HL-60 (cell line): ENCODE data around the gene DIS3L2.
"Not testable (repeated sequence)": the region's sequence is repeated elsewhere in the genome, so short reads cannot be mapped to it uniquely, and the experiment has no call there.

Experiments
- DNase-seq, 2 experiments: peaks; one replicate each; pipeline ENCODE4 v3.0.0-alpha.2; 2010 to 2020; ENCODE audit warnings: low read depth in 1 of 2, low spot score in 1 of 2
- H3K27ac ChIP-seq: fragments of 250-450 bp; sonication (Bioruptor Pico); replicated peaks from 2 replicates; pipeline ENCODE4 v1.5.1; 2020; ENCODE audit warnings: mild to moderate bottlenecking, moderate library complexity
- H3K27me3 ChIP-seq: fragments of 250-450 bp; sonication (Bioruptor Pico); 2 replicates; pipeline ENCODE4 v1.5.1; 2021; ENCODE audit warnings: mild to moderate bottlenecking, moderate library complexity; ENCODE audit not compliant: insufficient read depth, poor library complexity, severe bottlenecking
- H3K4me3 ChIP-seq: replicated peaks from 2 replicates; pipeline ENCODE4 v1.5.1; 2011; ENCODE audit warnings: mild to moderate bottlenecking, control low read depth, low read length; ENCODE audit not compliant: insufficient read depth
- GABPA ChIP-seq: IDR thresholded peaks from 2 replicates; pipeline ENCODE4 v1.6.1; 2012; ENCODE audit warnings: low read depth
- POLR2AphosphoS5 ChIP-seq: IDR thresholded peaks from 2 replicates; pipeline ENCODE4 v1.6.1; 2012; ENCODE audit warnings: low read depth
- SPI1 ChIP-seq: IDR thresholded peaks from 2 replicates; pipeline ENCODE4 v1.6.1; 2012; ENCODE audit warnings: low read depth, mild to moderate bottlenecking, borderline replicate concordance
- TF ChIP-seq, protein P1 (sequence below): IDR thresholded peaks from one replicate; pipeline ENCODE4 v1.5.1; 2011; ENCODE audit warnings: low read length, control low read depth, inconsistent platforms; ENCODE audit not compliant: insufficient read depth
- TF ChIP-seq, protein P2 (sequence below): IDR thresholded peaks from 2 replicates; pipeline ENCODE4 v1.6.1; 2012; ENCODE audit warnings: low read depth; ENCODE audit not compliant: insufficient replicate concordance

The DIS3L2 gene

DNA sequence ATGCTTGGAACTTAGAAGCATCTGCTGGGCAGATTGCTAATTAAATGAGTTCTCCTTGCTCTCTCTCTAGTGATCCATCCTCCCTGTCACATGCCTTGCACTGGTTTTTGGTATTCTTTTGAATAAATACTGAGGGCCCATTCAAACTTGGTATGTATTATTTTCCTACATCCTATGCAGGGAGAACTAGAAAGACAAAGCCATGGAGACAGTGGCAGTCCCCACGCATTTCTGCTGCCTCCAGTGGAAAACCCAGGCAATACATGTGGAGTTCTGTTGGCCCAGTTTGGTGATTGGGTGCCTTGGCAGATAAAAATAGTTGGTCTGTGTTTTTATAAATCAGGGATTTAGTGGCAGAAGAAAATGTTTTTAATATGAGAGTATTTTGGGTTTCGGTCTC, 68.7 kb downstream of the DIS3L2 start:
- TF ChIP-seq POLR2AphosphoS5: no peak
- TF ChIP-seq GABPA: no peak
- TF ChIP-seq, protein P1, sequence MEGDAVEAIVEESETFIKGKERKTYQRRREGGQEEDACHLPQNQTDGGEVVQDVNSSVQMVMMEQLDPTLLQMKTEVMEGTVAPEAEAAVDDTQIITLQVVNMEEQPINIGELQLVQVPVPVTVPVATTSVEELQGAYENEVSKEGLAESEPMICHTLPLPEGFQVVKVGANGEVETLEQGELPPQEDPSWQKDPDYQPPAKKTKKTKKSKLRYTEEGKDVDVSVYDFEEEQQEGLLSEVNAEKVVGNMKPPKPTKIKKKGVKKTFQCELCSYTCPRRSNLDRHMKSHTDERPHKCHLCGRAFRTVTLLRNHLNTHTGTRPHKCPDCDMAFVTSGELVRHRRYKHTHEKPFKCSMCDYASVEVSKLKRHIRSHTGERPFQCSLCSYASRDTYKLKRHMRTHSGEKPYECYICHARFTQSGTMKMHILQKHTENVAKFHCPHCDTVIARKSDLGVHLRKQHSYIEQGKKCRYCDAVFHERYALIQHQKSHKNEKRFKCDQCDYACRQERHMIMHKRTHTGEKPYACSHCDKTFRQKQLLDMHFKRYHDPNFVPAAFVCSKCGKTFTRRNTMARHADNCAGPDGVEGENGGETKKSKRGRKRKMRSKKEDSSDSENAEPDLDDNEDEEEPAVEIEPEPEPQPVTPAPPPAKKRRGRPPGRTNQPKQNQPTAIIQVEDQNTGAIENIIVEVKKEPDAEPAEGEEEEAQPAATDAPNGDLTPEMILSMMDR: peak; percentile 1
- TF ChIP-seq, protein P2, sequence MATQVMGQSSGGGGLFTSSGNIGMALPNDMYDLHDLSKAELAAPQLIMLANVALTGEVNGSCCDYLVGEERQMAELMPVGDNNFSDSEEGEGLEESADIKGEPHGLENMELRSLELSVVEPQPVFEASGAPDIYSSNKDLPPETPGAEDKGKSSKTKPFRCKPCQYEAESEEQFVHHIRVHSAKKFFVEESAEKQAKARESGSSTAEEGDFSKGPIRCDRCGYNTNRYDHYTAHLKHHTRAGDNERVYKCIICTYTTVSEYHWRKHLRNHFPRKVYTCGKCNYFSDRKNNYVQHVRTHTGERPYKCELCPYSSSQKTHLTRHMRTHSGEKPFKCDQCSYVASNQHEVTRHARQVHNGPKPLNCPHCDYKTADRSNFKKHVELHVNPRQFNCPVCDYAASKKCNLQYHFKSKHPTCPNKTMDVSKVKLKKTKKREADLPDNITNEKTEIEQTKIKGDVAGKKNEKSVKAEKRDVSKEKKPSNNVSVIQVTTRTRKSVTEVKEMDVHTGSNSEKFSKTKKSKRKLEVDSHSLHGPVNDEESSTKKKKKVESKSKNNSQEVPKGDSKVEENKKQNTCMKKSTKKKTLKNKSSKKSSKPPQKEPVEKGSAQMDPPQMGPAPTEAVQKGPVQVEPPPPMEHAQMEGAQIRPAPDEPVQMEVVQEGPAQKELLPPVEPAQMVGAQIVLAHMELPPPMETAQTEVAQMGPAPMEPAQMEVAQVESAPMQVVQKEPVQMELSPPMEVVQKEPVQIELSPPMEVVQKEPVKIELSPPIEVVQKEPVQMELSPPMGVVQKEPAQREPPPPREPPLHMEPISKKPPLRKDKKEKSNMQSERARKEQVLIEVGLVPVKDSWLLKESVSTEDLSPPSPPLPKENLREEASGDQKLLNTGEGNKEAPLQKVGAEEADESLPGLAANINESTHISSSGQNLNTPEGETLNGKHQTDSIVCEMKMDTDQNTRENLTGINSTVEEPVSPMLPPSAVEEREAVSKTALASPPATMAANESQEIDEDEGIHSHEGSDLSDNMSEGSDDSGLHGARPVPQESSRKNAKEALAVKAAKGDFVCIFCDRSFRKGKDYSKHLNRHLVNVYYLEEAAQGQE: no peak
- no peak for TF ChIP-seq SPI1
- Histone ChIP-seq H3K4me3 (no peak overlapping the region), H3K27me3 (no peaks in the 10 kb centered on the region), H3K27ac (no peak overlapping the region)
- DNase-seq: no peak

DNA sequence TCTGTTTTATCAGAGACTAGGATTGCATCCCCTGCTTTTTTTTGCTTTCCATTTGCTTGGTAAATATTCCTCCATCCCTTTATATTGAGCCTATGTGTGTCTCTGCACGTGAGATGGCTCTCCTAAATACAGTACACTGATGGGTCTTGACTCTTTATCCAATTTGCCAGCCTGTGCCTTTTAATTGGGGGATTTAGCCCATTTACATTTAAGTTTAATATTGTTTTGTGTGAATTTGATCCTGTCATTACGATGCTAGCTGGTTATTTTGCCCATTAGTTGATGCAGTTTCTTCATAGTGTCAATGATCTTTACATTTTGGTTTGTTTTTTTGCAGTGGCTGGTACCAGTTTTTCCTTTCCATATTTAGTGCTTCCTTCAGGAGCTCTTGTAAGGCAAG, 73.8 kb downstream of the DIS3L2 start:
- not testable (repeated sequence) for H3K27ac ChIP-seq, DNase-seq, H3K4me3 ChIP-seq, H3K27me3 ChIP-seq

DNA sequence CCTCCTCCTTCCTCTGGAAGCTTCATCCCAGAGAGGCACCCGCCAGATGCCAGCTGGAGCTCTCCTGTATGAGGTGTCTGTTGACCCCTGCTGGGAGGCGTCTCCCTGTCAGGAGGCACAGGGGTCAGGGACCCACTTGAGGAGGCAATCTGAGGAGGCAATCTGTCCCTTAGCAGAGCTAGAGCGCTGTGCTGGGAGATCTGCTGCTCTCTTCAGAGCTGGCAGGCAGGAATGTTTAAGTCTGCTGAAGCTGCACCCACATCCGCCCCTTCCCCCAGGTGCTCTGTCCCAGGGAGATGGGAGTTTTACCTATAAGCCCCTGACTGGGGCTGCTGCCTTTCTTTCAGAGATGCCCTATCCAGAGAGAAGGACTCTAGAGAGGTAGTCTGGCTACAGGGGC, 75.4 kb downstream of the DIS3L2 start:
- DNase-seq, H3K27me3 ChIP-seq, H3K27ac ChIP-seq, H3K4me3 ChIP-seq: not testable (repeated sequence)

DNA sequence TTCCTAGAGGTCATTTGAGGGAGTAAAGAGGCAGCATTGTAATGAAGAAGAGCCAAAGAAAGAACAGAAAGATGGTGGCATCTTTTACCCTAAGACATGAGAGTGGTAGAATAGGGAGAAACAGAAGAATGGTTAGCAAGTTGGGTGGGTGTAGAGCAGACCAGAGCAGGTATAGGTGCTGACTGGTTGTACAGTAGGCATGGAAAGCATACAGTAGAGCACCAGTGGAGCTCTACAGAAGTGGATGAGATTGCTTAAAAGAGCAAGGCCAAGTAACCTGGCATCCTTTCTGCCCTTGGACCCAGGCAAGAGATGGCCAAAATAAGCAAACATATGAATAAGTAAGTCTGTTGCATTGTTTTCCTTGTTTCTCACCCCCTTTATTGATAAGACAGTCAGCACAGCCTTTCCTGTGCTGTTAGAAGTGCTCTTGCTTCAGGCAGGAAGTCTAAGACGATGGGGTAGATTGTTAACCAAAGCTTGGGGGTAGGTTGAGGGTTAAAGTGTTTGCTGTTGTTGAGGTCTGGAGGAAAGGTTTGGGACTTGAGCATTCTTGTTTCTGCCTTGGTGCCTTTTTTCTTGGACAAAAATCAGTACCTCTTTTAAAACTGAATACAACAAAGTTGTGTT, 76.9 kb downstream of the DIS3L2 start:
- DNase-seq: no peak
- Histone ChIP-seq H3K4me3 (no peak overlapping the region), H3K27me3 (no peaks in the 10 kb centered on the region), H3K27ac (no peak overlapping the region)
- TF ChIP-seq, protein P2: no peak
- TF ChIP-seq, protein P1: no peak
- no peak for TF ChIP-seq POLR2AphosphoS5
- no peak for TF ChIP-seq GABPA
- no peak for TF ChIP-seq SPI1

DNA sequence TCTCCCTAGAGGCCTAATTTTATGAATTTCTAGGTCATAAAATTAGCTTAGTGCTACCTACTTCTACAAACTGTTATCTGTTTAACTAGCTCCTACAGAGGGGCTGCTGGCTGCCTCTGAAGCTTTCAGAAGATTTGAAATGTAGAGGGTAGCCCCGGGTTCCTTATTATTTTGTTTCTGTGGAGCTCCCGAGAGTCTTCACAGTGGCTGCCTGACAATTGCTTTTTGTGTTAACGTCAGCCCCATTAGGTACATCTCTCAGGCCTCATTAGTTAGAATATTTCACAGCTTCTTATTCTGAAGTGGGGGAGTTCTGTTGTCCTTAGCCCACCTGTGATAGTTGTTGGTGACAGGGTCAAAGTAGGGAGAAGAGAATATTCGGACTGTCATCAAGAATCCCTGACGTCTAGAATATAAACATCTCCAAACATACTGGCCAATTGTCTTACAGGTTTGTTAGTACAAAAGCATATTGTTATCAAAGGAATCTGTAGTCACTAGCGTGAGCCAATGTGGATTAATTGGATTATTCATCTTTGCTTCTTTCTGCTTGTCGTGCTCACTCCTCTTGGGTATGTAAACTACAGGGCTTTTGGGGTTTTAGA, 77.5 kb downstream of the DIS3L2 start:
- Histone ChIP-seq H3K4me3 (no peak overlapping the region), H3K27ac (no peak overlapping the region), H3K27me3 (no peaks in the 10 kb centered on the region)
- no peak for TF ChIP-seq GABPA
- TF ChIP-seq SPI1: no peak
- no peak for TF ChIP-seq POLR2AphosphoS5
- TF ChIP-seq, protein P1: no peak
- TF ChIP-seq, protein P2: no peak
- DNase-seq: no peak
